Hepatocyte (in vitro differentiated cells): ENCODE data around the gene ZDHHC14. TPM values are rescaled to one million over a fixed set of nuclear protein-coding genes. Genes with fewer than 3 reads are reported as not detected.

Experiments
- DNase-seq: peaks from one replicate; pipeline ENCODE4 v3.0.0-alpha.2; 2016; ENCODE audit warnings: low spot score
- H2AFZ ChIP-seq: fragments of 200-600 bp; sonication (generic); 2 replicates; pipeline ENCODE4 v1.6.0; 2016; ENCODE audit warnings: antibody characterized with exemption, mild to moderate bottlenecking
- H3K27ac ChIP-seq: fragments of 200-600 bp; sonication (generic); 2 replicates; pipeline ENCODE4 v1.5.1; 2016; ENCODE audit warnings: mild to moderate bottlenecking
- H3K27me3 ChIP-seq: fragments of 200-600 bp; sonication (generic); 2 replicates; pipeline ENCODE4 v1.6.1; 2016
- H3K36me3 ChIP-seq: fragments of 200-600 bp; sonication (generic); replicated peaks from 2 replicates; pipeline ENCODE4 v1.5.1; 2016; ENCODE audit warnings: low read depth; ENCODE audit not compliant: insufficient read depth
- H3K4me1 ChIP-seq: fragments of 200-600 bp; sonication (generic); 2 replicates; pipeline ENCODE4 v1.5.1; 2016; ENCODE audit warnings: mild to moderate bottlenecking, moderate library complexity; ENCODE audit not compliant: insufficient read depth
- H3K4me2 ChIP-seq: fragments of 200-600 bp; sonication (generic); 2 replicates; pipeline ENCODE4 v1.6.0; 2016
- H3K4me3 ChIP-seq: fragments of 200-600 bp; sonication (generic); 2 replicates; pipeline ENCODE4 v1.5.1; 2016; ENCODE audit warnings: mild to moderate bottlenecking
- H3K79me2 ChIP-seq: fragments of 200-600 bp; sonication (generic); 2 replicates; pipeline ENCODE4 v1.6.0; 2017; ENCODE audit warnings: mild to moderate bottlenecking
- H3K9me2 ChIP-seq: fragments of 200-600 bp; sonication (generic); replicated peaks from 2 replicates; pipeline ENCODE4 v1.6.0; 2017; ENCODE audit warnings: mild to moderate bottlenecking; ENCODE audit not compliant: insufficient read depth
- H3K9me3 ChIP-seq: fragments of 200-600 bp; sonication (generic); 2 replicates; pipeline ENCODE4 v1.5.1; 2016; ENCODE audit warnings: low read depth, mild to moderate bottlenecking
- H4K20me1 ChIP-seq: fragments of 200-600 bp; sonication (generic); 2 replicates; pipeline ENCODE4 v1.6.0; 2016; ENCODE audit warnings: mild to moderate bottlenecking; ENCODE audit not compliant: insufficient read depth, poor library complexity, severe bottlenecking
- EZH2 ChIP-seq: fragments of 200-600 bp; sonication (generic); IDR thresholded peaks from 2 replicates; pipeline ENCODE4 v1.6.1; 2016; ENCODE audit warnings: antibody characterized with exemption, mild to moderate bottlenecking, borderline replicate concordance
- EZH2phosphoT487 ChIP-seq: fragments of 200-600 bp; sonication (generic); IDR thresholded peaks from one replicate; pipeline ENCODE4 v1.6.1; 2018; ENCODE audit warnings: antibody characterized with exemption, mild to moderate bottlenecking, low read depth, moderate library complexity; ENCODE audit not compliant: unreplicated experiment, severe bottlenecking
- WGBS: methylation state at CpG from one replicate; pipeline ENCODE4 v1.1.6; 2016; ENCODE audit warnings: low lambda C conversion rate; ENCODE audit errors: missing lambda C conversion rate; 5-methylcytosine and 5-hydroxymethylcytosine counted together
- polyA plus RNA-seq: library from polyadenylated mRNA; unstranded; fragments of >200 nt; fragmentation: Nextera tagmentation; extraction: Ambion mirVana; gene quantifications from 2 replicates; pipeline ENCODE4 v1.2.1, GENCODE V29; 2016
- total RNA-seq: library from RNA; depleted of rRNA; stranded (reverse); fragments of >200 nt; gene quantifications from 2 replicates; pipeline ENCODE4 v1.2.3, GENCODE V29; 2014
- TF ChIP-seq, protein P1 (sequence below): fragments of 200-600 bp; sonication (generic); IDR thresholded peaks from 2 replicates; pipeline ENCODE4 v1.5.1; 2016; ENCODE audit warnings: antibody characterized with exemption, mild to moderate bottlenecking; ENCODE audit not compliant: poor library complexity

ZDHHC14 gene
- total and polyA plus RNA-seq, 2 experiments from 2014 or later, result 11.8 to 25.2 TPM

DNA sequence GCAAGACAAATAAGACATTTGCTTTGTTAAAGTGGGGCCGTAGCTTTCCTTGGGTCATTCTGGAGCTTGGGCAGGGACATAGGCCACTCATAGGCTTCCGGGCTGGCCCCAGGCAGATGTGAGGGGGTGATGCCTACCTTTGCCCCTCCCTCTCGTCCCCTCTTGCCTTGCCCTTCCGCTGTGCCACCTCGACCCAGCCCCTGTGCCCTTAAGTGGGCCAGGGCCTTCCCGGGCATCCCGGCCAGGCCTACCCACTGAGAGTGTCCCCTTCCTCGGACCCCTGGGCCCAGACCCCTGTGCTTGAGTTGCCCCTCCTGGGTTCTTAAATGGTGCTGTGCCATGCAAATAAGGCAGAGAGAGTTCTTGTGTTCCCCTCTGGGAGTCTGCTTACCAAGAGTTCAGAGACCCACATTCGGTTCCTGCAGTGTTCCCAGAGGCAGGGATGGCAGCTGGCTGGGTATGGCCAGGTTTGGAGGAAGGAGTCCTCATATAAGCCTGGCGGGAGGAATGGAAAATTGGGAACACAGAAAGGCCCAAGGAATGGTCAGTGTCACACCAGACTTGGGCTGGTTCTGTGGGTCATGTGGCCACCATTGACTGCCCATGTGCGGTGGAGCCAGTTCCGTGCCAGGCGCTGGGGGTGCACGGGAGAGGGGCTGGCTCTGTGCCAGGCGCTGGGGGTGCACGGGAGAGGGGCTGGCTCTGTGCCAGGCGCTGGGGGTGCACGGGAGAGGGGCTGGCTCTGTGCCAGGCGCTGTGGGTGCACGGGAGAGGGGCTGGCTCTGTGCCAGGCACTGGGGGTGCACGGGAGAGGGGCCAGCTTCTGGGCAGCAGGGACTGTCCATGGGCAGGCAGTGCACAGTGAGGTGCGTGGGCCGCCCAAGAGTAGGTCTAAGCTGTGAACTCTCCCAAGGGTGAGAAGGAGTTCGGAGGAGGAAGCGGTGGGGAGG lies 268.6 kb downstream of the ZDHHC14 start:
- Histone ChIP-seq H3K9me3 (no peaks in the 10 kb centered on the region), H3K9me2 (no peaks in the 10 kb centered on the region), H3K79me2 (no peaks in the 10 kb centered on the region), H2AFZ (no peak overlapping the region), H3K27ac (no peak overlapping the region), H3K4me1 (no peaks in the 10 kb centered on the region), H3K4me2 (no peak overlapping the region), H4K20me1 (no peaks in the 10 kb centered on the region), H3K27me3 (no peaks in the 10 kb centered on the region), H3K4me3 (no peak overlapping the region), H3K36me3 (no peaks in the 10 kb centered on the region)
- DNase-seq, result no peak
- TF ChIP-seq EZH2phosphoT487 (no peak), EZH2 (no peak)
- TF ChIP-seq, protein P1, sequence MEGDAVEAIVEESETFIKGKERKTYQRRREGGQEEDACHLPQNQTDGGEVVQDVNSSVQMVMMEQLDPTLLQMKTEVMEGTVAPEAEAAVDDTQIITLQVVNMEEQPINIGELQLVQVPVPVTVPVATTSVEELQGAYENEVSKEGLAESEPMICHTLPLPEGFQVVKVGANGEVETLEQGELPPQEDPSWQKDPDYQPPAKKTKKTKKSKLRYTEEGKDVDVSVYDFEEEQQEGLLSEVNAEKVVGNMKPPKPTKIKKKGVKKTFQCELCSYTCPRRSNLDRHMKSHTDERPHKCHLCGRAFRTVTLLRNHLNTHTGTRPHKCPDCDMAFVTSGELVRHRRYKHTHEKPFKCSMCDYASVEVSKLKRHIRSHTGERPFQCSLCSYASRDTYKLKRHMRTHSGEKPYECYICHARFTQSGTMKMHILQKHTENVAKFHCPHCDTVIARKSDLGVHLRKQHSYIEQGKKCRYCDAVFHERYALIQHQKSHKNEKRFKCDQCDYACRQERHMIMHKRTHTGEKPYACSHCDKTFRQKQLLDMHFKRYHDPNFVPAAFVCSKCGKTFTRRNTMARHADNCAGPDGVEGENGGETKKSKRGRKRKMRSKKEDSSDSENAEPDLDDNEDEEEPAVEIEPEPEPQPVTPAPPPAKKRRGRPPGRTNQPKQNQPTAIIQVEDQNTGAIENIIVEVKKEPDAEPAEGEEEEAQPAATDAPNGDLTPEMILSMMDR, result no peak
- WGBS, result 94% methylated on average over 22 of the region's 25 CpGs

DNA sequence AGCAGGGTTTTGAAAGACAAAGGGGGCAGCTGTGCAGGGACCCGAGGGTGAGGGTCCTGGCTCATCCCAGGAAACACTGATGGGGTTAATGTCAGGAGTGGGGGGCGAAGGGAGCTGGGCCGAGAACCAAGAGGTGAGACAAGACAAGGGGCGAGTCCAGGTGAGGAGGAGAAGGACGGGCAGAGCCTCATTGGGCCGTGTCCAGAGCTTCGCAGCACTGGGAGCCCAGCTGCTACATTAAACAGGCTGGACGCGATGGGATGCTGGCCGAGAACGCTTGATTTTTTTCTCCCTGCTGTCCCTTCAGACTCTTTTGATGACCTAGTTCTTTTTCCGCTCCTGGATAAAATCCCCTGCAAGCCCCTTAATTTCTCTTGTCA lies 269.3 kb downstream of the ZDHHC14 start:
- H3K4me2 ChIP-seq, result no peak overlapping the region

DNA sequence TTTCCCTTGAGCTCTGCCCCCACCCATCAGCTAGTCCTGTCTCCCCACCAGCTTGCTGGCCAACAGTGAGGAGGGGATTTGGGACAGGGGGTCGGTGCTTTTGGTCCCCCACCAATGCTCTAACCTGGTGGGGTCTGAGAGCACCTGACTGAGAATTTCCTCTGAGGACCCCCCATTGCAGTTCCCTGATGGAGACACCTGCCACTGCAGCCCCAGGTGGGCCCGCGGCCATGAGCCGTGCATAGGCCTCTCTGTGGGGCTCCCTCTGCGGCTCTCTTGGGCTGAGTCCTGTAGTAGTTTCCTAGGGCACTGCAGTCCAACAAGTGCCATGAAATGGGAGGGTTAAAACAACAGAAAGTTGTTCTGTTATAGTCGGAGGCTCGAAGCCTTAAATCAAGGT lies 269.8 kb downstream of the ZDHHC14 start:
- Histone ChIP-seq H3K79me2 (no peaks in the 10 kb centered on the region), H3K36me3 (no peaks in the 10 kb centered on the region), H3K9me2 (no peaks in the 10 kb centered on the region), H3K4me3 (no peak overlapping the region), H3K9me3 (no peaks in the 10 kb centered on the region), H3K4me1 (no peaks in the 10 kb centered on the region), H3K27ac (no peak overlapping the region), H2AFZ (no peak overlapping the region), H3K4me2 (no peak overlapping the region), H3K27me3 (no peaks in the 10 kb centered on the region), H4K20me1 (no peaks in the 10 kb centered on the region)
- WGBS, result 97% methylated on average over 7 of the region's 7 CpGs
- no peak for DNase-seq
- TF ChIP-seq, protein P1, result no peak
- no peak for TF ChIP-seq EZH2phosphoT487
- no peak for TF ChIP-seq EZH2

More for the DNA sequence above, 269.3 kb downstream of the ZDHHC14 start:
- Histone ChIP-seq H3K9me2 (no peaks in the 10 kb centered on the region), H3K4me1 (no peaks in the 10 kb centered on the region), H3K27ac (no peak overlapping the region), H3K4me3 (no peak overlapping the region), H3K27me3 (no peaks in the 10 kb centered on the region), H3K36me3 (no peaks in the 10 kb centered on the region), H3K79me2 (no peaks in the 10 kb centered on the region), H4K20me1 (no peaks in the 10 kb centered on the region), H3K9me3 (no peaks in the 10 kb centered on the region), H2AFZ (no peak overlapping the region)
- no peak for DNase-seq
- TF ChIP-seq EZH2phosphoT487, result no peak
- TF ChIP-seq, protein P1, result no peak
- TF ChIP-seq EZH2, result no peak
- 86% methylated on average over 12 of the region's 12 CpGs for WGBS
